Activated CD4-positive, CD25-positive, alpha-beta regulatory T cell (primary cell): Measurements from ENCODE around the gene CELF4.

Experiments used
- DNase-seq, 4 experiments: peaks; one replicate each; lab custom pipeline; 2025; lab: John Stamatoyannopoulos, UW

CELF4 gene

GRCh38 chr18:37565101-37565976 lies at the start of gene CELF4:
CELF4 (minus strand) TSS chr18:37565798.
- DNase-seq = no peak

GRCh38 chr18:37613253-37613565 lies 47.6 kb upstream of the CELF4 start:
- no peak for DNase-seq

DNA sequence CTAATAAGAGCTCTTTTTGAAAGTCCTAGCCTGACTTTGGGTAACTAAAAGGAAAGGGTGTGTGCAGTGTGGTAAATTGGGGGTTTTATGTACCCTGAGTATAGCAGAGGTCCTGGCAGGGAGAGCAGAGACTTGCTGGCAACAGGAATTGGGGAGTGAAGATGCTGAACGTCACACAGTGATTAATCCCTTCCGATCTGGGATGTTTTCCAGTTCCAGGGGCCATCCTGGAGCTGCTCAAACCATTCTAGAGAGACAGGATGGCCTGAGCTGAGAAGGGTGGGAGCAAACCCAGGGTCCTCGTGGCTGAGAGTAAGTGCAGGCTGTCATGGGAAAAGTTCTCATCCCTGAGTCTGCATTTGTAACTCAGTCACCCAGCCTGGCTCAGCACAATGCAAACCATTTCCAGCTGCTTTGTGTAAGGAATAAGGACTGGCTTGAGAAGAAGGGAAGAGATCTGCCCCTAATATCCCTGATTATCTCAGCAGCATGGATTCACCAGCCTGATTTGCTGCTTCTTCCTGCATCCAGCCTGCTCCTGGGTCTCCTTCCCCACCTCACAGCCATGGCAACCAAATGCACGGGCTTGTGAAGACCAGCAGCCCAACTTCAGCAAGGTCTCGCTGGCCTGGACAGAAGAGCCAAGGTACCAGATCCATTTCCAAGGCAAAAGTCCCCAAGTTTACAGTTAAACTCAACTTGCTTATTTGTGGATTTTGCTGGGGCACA lies 47.1 kb upstream of the CELF4 start:
- DNase-seq = no peak

DNA sequence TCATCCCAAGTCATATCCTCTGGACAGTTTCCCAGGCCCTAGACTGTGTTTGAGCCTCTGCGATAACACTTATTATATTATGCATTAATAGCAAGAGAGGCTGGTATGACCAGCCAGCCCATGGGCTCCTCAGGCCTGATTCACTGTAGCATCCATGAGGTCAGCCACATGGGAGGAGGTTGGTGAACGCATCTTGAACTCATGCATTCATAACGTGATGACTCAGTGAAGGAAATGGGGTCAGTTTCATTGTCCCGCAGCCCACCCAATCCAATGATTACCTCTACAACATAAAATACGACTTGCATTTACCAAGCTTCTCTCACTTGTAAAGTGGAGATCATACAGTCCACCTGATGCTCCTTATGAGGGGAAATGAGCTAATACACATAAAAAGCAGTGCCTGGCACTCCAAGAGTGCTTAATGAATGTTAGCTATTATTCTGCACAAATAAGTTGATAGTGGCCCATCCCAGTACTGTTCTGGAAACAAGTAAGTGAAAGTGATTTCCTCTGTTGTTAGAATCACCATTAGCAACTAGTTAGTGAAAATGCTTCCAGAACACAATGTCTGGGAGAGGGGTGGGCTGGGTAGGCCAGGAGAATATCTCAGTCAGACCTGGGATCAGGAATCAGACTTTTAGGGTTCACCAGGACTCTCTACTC lies 46.1 kb upstream of the CELF4 start:
- DNase-seq = no peak

- DNase-seq = no peak
These were observed 43.3 kb upstream of the CELF4 start for GRCh38 chr18:37608876-37609275.

GRCh38 chr18:37607281-37607680 lies 41.7 kb upstream of the CELF4 start:
- DNase-seq = no peak

- DNase-seq = no peak
These were observed 38.4 kb upstream of the CELF4 start for GRCh38 chr18:37604032-37604431.

- no peak for DNase-seq
These were observed 33.6 kb upstream of the CELF4 start for GRCh38 chr18:37598966-37599896.

GRCh38 chr18:37598396-37598795 lies 32.8 kb upstream of the CELF4 start:
- DNase-seq = no peak

DNA sequence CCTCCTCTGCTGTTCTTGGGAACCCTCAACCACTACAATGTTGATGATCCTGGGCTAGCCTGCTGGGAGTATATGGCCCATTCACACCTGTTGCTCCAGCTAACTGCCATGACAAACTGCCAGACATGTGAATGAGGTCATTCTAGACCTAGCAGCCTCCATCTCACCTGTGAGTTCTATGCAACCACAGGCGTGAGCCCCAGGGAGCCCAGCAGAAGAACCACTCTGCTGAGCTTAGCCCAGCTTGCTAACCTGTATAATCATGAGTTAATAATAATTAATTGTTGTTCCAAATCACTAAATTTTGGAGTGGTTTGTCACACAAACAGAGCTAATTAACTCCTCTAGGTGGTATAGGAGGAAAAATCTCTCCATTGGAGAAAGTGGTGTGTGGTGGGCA lies 24.7 kb upstream of the CELF4 start:
- no peak for DNase-seq

DNA sequence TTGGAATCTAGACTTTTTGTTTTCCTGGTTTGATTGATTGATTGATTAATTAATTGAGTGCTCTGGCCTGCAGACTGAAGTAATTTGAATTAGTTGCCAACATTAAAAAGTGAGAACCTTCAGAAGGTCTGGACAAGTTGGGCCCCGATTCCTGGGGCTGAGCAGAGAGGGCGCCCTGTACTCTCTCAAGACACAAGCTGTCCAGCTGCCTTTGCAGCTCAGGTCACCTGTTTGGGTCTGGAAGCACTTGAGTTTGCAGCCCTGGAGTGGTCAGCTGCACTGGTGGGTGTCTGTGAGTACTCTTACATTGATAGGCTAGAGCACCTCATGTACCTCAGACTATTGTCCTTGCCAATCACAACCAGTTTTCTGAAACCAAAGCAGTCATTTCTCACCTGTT lies 22.7 kb upstream of the CELF4 start:
- DNase-seq = no peak

DNA sequence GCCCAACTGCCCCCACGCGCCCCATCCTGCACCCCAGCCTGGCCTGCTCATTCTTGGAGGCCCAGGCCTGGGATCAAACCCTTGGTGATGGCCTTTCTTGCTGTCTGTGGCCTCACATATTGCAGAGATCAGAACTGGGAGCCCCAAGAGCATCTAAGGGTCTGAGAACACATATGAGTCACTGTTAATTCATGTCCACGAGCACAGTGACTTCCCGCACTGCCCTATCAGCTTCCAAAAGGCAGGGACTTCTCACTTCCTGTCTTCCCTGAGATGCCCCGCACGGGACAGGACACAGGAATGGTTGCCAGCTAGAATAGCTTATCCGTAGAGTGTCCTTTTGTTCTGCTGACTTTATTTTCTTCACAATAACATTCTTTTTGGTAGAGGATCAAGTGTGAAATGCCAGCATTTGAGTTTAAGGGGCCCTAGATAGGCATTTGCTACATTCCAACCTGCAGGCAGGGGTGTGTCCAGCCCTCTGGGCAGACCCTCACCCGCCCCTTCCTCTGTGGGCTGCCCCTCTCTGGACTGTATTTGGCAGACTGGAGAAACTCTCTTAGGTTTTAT lies 21.1 kb upstream of the CELF4 start:
- no peak for DNase-seq

DNA sequence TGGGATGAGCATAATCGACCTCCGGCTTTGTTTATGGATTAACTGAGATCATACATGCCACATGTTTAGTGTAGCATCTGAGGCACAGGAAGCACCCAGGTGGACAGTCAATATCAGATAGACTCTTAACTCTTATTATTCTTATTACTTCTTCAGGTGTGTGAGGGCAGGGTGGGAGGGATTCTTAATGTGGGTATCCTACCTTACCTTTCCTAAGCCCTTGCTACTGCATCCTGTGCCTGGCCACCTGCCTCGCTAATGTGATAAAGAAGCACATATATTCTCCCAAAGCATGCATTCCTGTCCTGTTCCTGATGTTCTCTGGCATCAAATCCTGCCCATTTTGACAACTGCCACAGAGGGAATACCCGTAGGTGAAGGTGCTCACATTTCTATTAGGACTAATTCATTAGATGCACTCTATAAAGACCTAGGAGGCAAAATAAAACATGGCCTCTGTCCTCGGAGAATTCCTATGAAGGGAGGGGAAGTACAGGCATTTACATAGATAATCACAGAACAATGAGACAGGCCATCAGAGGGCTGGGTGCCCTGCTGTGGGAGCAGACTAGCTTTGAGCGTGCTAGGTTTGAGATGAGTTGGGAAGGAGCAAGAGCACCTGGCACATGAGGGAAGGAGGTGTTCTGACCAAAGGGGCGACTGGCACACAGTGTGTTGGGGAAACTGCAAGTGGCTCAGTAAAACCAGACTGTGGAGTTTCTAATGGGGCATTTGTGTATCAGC lies 19.5 kb upstream of the CELF4 start:
- DNase-seq = no peak

- DNase-seq = no peak
These were observed 18.6 kb upstream of the CELF4 start for GRCh38 chr18:37584217-37584616.

DNA sequence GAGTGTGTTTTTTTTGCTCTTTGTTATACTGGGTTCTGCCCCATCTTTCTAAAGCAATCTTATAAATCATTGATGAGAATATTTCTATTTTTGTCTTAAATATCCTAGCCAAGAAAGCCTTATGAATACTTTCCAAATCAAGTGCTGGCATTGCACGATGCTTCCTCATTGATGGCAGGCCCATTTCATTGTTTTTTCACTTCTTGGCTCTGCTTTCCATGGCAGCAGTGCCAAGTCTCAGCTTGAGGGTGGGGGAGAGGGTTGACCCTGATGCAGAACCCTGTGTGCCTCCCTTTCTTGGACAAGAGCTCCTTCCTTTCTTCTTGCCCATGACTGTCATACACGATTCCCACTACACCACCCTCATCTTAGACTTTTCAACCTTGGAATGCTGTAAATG lies 16.7 kb upstream of the CELF4 start:
- DNase-seq = no peak

DNA sequence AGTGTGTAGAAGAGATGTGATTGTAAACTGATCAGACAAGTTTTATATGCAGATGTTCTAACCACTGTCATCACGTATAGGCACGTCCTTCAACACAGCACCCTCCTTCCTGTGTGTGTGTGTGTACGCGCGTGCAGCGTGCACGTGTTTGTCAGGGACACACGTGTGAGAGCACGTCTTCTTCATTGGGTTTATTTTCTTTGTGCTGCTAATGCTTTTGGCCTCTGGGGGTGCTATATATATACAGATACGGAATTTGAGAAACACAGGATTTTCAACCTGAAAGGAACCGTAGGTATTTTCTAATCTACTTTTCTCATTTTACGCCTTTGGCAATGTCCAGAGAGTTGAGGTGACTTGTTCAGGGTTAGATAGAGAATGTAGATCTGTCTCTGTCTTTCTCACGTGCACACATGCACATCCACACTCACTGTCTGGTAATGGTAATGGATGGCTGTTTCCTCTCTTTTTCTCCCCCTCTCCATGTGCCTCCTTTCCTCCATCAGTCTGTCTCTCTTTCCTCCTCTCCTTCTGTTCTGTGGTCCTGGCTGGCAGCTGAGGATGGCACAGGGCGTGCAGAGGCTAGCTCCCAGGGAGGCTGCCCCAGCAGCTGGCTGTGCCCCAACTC lies 13.4 kb upstream of the CELF4 start:
- DNase-seq = no peak

GRCh38 chr18:37578182-37578678 lies 12.6 kb upstream of the CELF4 start:
- DNase-seq = no peak

GRCh38 chr18:37577051-37577611 lies 11.5 kb upstream of the CELF4 start:
- no peak for DNase-seq

DNA sequence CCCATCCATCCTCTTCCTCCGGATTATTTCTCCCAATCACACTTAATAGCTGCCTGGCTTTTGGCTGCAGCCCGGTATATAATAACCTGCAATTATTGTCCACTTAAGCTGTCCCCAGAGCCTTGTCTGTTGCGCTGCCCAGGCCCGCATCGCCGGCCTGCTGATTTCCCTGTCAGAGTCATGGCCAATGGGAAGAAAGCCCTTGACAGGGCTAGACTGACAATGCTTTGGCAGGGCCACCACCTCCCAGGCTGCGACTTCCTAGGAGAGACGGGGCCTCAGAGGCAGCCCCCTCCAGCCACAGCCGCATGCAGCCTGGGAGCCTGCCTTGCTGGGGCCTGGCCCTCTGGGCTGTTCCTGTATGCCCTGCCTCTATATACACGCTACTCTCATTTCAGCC lies 10.0 kb upstream of the CELF4 start:
- DNase-seq = no peak

GRCh38 chr18:37574113-37574512 lies 8.5 kb upstream of the CELF4 start:
- no peak for DNase-seq
